Adrenal gland (tissue), 12 donors: Measurements from ENCODE around the gene MFAP3L. TPM values are rescaled to one million over a fixed set of nuclear protein-coding genes. Genes with fewer than 3 reads are reported as not detected.

Experiments
- DNase-seq, 7 donors: peaks; one replicate each; pipeline ENCODE4 v3.0.0-alpha.2; 2019 to 2020
- H3K27ac ChIP-seq, 5 donors: fragments of 200-600 bp; sonication (generic) in 4 of 5; 1 replicate in 3 of 5; 2 replicates in 2 of 5; pipeline versions ENCODE4 v1.5.1 to v1.8.0; 2016 to 2020; ENCODE audit warnings: mild to moderate bottlenecking in 1 of 5
- H3K27me3 ChIP-seq: fragments of 200-600 bp; 2 replicates; pipeline ENCODE4 v1.8.0; 2021
- H3K36me3 ChIP-seq, 2 donors: fragments of 200-600 bp; replicated peaks in 1 of 2; 1 replicate in 1 of 2; 2 replicates in 1 of 2; pipeline versions ENCODE4 v1.5.1 to v1.8.0; 2018 to 2022
- H3K4me1 ChIP-seq, 2 donors: fragments of 200-600 bp; replicated peaks in 1 of 2; 1 replicate in 1 of 2; 2 replicates in 1 of 2; pipeline versions ENCODE4 v1.5.1 to v1.8.0; 2018 to 2021
- H3K4me3 ChIP-seq, 4 donors: fragments of 200-600 bp; sonication (generic) in 3 of 4; one replicate each; pipeline ENCODE4 v1.5.1; 2016 to 2018
- H3K9me3 ChIP-seq, 3 donors: fragments of 200-600 bp; sonication (generic) in 1 of 3; replicated peaks in 1 of 3; 1 replicate in 2 of 3; 2 replicates in 1 of 3; pipeline versions ENCODE4 v1.5.1 to v1.8.0; 2016 to 2021
- POLR2A ChIP-seq, 2 donors: fragments of 450-650 bp; IDR thresholded peaks; one replicate each; pipeline ENCODE4 v1.6.1; 2017; ENCODE audit warnings: antibody characterized with exemption in 2 of 2, mild to moderate bottlenecking in 2 of 2, moderate library complexity in 1 of 2
- WGBS, 4 donors: extraction: QIAGEN DNeasy Blood & Tissue Kit in 2 of 4; methylation state at CpG; one replicate each; pipeline versions ENCODE4 v1.1.5 to v1.1.7; 2013 to 2017; 5-methylcytosine and 5-hydroxymethylcytosine counted together
- intact Hi-C, 2 donors: fragments of 100-400 bp; cut with DNase I; formaldehyde crosslinking; loops; one replicate each; pipeline versions ENCODE4 v1.14.1 to v1.15.0; 2022 to 2023
- polyA plus RNA-seq, 3 donors: library from polyadenylated mRNA; stranded (reverse); fragments of 200-250 nt in 2 of 3; fragments of 350-450 nt in 1 of 3; fragmentation: Illumina TruSeq in 1 of 3; extraction: RNeasy Lipid Tissue Mini Kit (QIAGEN cat#74804) in 1 of 3; gene quantifications; one replicate each; pipeline ENCODE4 v1.2.3, GENCODE V29; 2013 to 2014
- total RNA-seq, 9 donors: library from RNA; depleted of rRNA in 4 of 9; stranded (reverse); fragments of >200 nt in 4 of 9; fragments of 120-200 nt in 1 of 9; fragmentation: NEBNext Ultra II Directional in 1 of 9; extraction: Animal tissue kit (Norgen Biotek cat#: 25700) in 1 of 9; gene quantifications; one replicate each; pipeline versions ENCODE4 v1.1.0 to v1.2.4, GENCODE V29; 2013 to 2023
- TF ChIP-seq, protein P1 (sequence below), 6 experiments: fragments of 450-650 bp in 4 of 6; fragments of 200-600 bp in 2 of 6; sonication (generic) in 1 of 6; IDR thresholded peaks; 1 replicate in 5 of 6; 2 replicates in 1 of 6; pipeline versions ENCODE4 v1.5.1 to v1.8.0; 2016 to 2021; ENCODE audit warnings: antibody characterized with exemption in 6 of 6, mild to moderate bottlenecking in 2 of 6, moderate library complexity in 1 of 6
- donor health status: healthy with polysubstance abuse.
- donor health status: Bipolar disorder and iron deficiency.
- donor health status: DM: yes; HTN: yes; CAD: no.
- donor health status: DM: no; HTN: no; CAD: no.
- donor health status: DM: no; HTN: no; CAD: no.
- donor health status: DM: yes; HTN: yes; CAD: no.

The MFAP3L gene
- total and polyA plus RNA-seq, 12 donors, result 0.94 to 13.7 (median 3.8) TPM

DNA sequence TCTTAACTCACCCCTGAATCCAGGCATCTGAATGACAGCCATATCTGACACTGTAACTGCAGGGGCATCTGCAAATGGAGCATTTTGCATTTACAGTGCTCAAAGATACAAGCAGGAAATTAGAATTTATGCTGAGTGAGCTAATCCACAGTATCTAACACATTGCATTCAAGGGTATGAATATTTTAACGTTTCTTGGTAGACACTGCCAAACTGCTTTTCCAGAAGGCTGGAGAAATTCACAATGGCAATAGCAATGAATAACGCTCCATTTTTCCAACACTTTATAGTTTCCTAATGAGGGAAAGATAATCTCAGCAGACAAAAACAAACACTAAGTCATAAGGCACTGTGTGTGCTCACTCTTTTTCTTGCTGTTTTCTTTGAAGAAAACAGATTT, 32.6 kb upstream of the MFAP3L start:
- 56 to 71% (median 66%) methylated on average over 2 of the region's 2 CpGs for WGBS, 4 donors
- Histone ChIP-seq H3K27ac (no peak overlapping the region), H3K9me3 (no peaks in the 10 kb centered on the region), H3K4me1 (no peaks in the 10 kb centered on the region), H3K36me3 (no peaks in the 10 kb centered on the region), H3K27me3 (no peaks in the 10 kb centered on the region), H3K4me3 (no peak overlapping the region)
- intact Hi-C loops, result no loop called here
- no peak for DNase-seq
- no peak for TF ChIP-seq POLR2A (IDR thresholded peaks at IDR 0.05)
- TF ChIP-seq, protein P1, sequence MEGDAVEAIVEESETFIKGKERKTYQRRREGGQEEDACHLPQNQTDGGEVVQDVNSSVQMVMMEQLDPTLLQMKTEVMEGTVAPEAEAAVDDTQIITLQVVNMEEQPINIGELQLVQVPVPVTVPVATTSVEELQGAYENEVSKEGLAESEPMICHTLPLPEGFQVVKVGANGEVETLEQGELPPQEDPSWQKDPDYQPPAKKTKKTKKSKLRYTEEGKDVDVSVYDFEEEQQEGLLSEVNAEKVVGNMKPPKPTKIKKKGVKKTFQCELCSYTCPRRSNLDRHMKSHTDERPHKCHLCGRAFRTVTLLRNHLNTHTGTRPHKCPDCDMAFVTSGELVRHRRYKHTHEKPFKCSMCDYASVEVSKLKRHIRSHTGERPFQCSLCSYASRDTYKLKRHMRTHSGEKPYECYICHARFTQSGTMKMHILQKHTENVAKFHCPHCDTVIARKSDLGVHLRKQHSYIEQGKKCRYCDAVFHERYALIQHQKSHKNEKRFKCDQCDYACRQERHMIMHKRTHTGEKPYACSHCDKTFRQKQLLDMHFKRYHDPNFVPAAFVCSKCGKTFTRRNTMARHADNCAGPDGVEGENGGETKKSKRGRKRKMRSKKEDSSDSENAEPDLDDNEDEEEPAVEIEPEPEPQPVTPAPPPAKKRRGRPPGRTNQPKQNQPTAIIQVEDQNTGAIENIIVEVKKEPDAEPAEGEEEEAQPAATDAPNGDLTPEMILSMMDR (IDR thresholded peaks at IDR 0.05), result no peak

DNA sequence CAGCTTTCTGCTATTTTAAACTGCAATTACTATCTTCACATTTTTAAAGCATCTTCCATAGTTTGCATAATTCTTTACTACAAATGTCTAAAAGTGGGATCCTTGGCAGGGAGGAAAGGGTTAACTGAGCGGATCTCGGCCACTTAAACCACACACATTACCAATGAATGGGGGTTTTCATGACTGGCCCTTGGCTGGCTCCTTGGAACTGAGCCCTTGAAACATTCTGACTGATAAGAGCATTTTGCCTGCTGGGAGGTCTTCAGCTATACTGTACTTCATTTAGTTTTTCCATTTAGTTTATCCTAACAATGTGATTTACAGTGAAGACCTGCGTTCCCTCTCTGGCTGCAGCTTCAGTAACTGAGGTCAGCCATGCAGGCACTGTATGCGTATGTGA, 31.7 kb upstream of the MFAP3L start:
- Histone ChIP-seq H3K27me3 (no peaks in the 10 kb centered on the region), H3K4me1 (no peaks in the 10 kb centered on the region), H3K9me3 (no peaks in the 10 kb centered on the region), H3K4me3 (no peak overlapping the region), H3K27ac (no peak overlapping the region), H3K36me3 (no peaks in the 10 kb centered on the region)
- intact Hi-C loops, result no loop called here
- WGBS, 4 donors, result 48 to 57% (median 55%) methylated on average over 4 of the region's 4 CpGs
- TF ChIP-seq POLR2A (IDR thresholded peaks at IDR 0.05), result no peak
- TF ChIP-seq, protein P1 (IDR thresholded peaks at IDR 0.05), result no peak
- no peak for DNase-seq

DNA sequence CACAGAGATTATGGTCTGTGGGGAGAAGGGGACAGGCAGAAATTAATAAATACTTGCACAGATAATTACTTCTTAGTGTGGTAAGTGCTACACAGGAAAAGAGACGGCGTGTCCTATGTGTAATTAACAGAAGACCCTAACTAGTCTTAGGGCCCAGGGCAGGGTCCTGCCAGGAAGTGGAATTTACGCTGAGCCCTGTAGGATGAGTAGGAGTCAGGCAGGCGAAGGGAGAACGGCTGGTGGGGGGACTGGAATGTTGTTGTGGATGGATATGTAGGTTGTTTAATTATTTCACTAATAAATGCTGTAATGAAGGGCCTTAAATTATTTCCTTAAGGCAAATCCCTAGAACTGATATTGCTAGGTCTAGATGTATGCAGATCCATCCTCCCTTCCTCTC, 26.7 kb upstream of the MFAP3L start:
- H3K36me3 ChIP-seq, result no peaks in the 10 kb centered on the region
- TF ChIP-seq, protein P1 (IDR thresholded peaks at IDR 0.05), result no peak
- TF ChIP-seq POLR2A (IDR thresholded peaks at IDR 0.05), result no peak
- no peaks in the 10 kb centered on the region for H3K4me1 ChIP-seq
- H3K27ac ChIP-seq, result no peak overlapping the region
- H3K27me3 ChIP-seq, result peaks cover 16% of the 10 kb centered on the region
- no peaks in the 10 kb centered on the region for H3K9me3 ChIP-seq
- DNase-seq, result no peak
- WGBS, 4 donors, result 70 to 78% (median 76%) methylated on average over 5 of the region's 5 CpGs
- H3K4me3 ChIP-seq, result no peak overlapping the region
- intact Hi-C loops, result no loop called here

DNA sequence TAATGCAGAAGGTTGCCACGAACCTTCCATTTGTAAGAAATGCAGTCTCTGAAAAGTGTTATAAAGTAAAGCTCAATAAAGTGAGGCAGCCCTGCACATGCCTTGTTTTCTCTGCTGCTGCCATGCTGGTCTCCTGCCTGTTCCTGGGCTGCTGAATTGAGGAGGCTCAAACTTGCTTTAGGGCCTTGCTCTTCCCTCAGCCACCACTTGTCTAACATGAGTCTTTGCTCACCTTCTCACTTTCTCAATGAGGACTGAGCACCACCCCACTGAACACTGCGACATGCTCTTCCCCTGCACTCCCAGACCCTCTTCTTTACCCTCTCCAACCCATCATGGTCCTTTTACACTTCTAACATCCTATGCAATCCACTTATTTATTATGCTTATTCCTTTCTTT, 25.2 kb upstream of the MFAP3L start:
- no peaks in the 10 kb centered on the region for H3K4me1 ChIP-seq
- no peak overlapping the region for H3K4me3 ChIP-seq
- H3K9me3 ChIP-seq, result no peaks in the 10 kb centered on the region
- H3K27ac ChIP-seq, result no peak overlapping the region
- 75 to 83% (median 80%) methylated on average over 2 of the region's 2 CpGs for WGBS, 4 donors
- H3K36me3 ChIP-seq, result no peaks in the 10 kb centered on the region
- peaks cover 16% of the 10 kb centered on the region for H3K27me3 ChIP-seq
- DNase-seq, result no peak
- intact Hi-C loops, result no loop called here
- TF ChIP-seq, protein P1 (IDR thresholded peaks at IDR 0.05), result no peak
- no peak for TF ChIP-seq POLR2A (IDR thresholded peaks at IDR 0.05)
